ENCODE measurements around the gene GPC3.

GPC3 gene

DNA sequence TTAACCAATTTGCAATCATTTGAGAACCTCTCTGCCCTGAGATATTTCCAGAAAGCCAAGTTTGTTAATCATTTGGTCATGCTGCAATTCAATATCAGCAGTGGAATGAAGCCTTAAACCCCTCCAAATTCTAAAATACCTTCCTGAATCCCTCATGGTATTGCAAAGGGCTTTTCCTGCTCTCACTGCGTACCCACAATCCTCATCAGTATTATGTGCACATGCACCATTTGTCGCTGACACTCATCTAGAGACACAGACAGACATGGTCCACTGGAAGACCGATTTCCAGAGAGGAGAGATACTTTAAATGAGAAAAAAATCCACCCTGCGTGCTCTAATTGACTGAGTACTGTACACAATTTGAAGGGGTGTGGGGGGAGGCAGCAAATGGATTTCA lies 104.4 kb downstream of the GPC3 start:
- no peak for DNase-seq

DNA sequence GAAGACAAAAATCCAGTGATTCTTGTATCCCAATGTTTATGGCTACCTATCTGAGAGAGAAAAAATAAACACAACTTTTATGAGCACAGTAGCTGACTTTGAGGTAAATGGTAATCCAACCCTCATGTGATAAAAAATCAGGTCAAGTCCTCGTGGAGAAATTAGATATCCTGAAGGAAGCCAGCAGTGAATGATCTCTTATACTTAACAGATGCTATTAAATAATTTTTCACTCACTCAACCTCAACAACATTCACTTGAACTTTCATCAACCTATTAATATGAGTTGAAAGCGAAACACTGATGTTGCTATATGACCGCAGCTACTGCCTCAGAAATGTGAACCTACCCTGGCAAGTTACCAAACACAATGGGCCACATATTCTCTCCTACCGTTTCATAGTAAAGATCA lies 105.4 kb downstream of the GPC3 start:
- DNase-seq, result no peak

DNA sequence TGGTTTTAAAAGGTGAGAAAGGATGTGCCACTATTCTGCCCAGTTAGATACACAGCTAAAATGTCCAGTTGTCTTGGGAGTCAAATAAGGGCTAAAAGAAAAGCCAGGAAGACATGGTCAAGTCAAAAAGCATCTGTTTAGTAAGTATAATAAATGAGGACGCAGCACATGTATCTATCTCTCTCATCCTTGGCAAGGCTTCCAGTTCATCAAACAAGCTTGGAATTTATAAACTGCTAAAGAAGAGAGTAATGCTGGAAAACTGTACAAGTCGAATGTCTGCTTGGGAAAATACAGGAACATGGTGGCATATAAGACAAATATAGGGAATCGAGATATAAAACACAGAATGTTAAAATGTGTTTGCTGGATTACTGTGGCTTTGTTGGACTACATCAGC lies 106.7 kb downstream of the GPC3 start:
- DNase-seq, result no peak

DNA sequence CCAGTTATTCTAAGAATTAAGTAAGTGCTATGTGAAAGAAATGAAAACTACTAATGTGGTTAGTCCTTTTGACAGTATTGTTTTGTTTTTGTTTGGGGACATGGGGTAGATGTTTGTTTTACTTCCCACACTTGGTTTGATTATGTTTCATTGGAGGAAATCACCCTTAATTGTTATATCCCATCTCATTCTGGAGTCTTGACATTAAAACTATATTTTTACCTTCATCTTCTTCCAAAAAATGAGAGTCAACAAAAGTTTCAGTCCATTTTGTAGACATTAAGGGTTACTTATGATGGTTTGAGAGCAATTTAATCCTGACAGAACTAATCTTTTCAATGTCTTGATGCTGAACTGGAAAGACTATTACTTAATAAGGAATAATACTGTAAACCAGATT lies 108.7 kb downstream of the GPC3 start:
- no peak for DNase-seq

DNA sequence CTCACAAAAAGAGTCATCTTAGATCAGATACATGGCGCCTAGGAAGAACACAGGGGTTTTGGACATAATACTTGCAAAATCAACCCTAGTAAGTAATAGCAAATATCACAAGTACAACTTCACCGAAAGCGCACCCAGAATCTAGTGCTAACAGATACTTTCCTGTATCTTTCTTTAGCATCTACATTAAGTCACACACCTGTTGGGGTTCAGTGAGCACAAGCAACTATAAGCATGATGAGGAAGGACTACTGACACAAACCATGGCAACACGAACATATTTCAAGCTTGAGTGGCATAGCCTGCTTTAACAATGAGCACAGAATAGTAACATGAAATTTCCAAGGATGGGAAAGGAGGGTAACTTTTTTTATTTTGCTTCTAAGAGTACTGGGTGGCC lies 116.1 kb downstream of the GPC3 start:
- no peak for DNase-seq

DNA sequence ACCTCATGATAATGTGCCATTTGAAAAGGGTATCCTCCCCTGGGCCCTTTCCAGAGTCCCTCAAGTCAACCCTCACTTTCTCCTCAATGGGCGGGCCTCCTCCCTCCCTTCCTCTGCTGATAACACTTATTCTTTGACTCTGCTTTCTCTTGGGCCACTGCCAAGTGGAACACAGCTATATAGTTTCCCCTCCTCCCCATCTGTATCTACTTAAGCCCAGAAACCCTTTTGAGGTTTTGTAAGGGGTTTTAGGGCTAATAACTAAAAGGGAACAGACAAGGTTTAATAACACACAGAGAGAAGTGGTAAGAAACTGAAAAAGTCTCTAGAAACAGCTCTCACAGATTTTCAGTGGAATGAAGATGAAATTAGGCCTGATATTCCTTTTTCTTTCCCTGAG lies 116.7 kb downstream of the GPC3 start:
- DNase-seq, result no peak

DNA sequence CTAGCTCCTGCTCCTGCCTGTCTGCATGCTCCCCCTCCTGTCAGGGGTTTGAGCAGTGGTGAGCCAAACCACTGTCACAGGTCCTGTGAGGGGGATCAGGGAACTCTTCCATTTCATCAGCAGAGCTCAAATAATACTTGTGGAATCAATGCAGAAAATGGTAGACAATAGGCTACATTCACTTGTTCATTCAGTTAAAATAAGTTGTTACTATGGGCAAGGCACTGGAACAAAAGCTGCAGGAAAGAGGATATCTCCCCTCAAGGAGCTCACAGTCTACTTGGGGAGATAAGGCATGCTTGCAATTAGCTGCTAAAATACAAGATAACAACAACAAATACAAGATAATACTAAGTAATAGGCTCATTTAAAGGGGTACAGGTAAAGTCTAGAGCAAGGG lies 117.1 kb downstream of the GPC3 start:
- no peak for DNase-seq

DNA sequence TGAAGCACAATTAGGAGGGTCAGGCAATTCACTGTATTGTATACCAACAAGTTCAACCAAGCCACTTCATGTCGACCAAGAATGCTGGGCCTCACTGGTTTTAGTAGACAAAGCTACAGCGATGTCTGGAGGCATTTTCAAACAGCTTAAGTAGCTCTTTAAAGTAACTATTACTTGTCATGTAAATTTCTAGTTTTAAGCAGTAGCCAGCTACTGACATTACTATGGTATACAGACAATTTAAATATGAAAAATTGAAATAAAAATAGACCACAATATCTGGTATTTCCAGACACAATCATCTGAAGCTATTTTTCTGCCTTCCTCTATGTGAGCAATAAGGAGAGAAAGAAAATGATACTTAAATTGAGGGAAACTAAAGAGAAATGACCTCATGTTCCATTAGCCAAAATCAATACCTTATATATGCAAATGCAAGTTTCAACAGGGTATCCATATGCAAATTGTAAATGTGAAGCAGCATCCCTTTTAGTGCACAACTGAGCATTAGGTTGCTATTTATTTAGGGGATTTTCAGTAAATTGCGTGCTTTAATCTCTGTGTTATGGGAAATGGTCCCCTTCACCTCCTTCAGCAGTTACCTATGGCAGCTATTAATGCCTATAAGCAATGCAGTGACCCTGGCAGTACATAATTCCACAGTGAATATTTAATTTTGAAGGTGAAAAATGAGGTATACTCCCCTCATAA lies 119.5 kb downstream of the GPC3 start:
- DNase-seq, result no peak

DNA sequence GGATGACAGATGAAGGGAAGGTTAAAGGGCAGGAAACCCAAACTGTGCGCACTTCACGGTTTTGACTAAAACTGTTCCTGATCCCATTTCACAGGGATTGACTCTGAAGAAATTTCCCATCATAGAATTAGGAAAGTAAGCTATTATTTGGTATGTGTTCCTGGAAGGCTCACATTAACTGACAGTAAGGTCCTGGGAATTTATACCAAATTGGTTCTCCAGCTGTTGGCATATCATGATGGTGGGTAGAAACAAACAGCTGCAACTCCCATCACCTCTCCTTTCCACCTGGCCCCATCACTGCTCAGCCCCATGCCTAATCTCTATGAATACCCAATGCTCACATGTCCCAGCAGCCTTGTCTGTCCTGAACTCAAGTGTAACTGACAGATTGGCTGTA lies 121.2 kb downstream of the GPC3 start:
- no peak for DNase-seq

DNA sequence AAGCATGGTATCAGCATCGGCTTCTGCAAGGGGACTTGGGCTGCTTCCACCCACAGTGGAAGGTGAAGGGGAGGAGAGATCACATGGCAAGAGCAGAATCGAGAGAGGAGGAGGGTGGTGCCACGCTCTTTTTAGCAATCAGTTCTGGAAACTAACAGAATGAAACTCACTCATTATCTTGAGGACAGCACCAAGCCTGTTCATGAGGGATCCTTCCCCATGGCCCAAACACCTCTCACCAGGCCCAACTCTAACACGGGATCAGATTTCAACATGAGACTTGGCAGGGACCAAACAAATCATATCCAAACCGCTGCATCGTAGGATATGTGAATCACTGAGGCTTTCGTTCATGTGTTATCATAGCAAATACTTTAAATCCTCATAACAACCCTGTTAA lies 125.5 kb downstream of the GPC3 start:
- DNase-seq, result no peak

DNA sequence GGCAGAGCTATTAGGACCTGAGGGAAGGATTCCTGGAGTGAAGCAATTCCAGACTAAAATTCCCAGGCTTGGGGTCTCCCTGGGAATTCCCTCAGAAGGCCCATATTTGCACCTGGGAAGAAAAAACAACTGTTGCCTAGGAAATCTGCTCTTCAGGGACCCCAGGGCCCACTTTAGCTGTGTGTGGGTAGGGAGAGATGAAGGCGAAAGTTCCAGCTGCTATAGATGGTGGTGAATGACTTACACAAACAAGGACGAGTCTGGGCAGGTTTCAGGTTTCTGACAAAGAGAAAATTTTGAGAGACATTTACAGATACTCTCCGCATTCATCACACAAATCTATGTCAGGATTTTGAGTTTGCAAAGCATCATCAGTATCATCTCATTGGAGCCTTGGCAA lies 126.1 kb downstream of the GPC3 start:
- no peak for DNase-seq

DNA sequence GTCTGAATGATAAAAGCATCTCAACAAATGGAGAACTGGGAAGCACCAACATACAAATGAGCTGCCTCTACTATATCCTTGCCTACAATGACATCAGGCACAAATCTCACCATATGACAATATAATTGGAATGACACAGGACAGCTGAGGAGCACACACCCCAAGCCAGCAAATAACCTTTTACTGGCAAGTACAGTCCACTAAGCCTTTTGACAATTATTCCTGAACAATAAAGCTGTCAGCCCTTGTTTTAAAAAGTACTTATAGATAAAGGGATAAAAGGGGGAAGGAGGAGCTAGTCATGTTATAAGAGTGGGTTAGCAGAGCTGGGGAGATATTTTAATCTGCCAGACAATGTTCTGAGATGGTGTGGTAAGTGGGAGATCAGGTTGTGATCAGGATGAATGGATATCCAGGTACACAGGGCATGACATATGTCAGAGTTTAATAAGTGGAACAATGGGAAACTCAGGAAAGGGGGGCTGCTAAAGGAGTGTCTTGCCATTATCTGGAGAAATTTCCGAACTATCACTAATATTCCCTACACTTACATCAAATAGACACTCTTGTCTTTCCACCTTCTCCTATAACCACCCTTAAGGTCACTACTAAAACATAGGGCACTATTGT lies 127.6 kb downstream of the GPC3 start:
- DNase-seq, result no peak

DNA sequence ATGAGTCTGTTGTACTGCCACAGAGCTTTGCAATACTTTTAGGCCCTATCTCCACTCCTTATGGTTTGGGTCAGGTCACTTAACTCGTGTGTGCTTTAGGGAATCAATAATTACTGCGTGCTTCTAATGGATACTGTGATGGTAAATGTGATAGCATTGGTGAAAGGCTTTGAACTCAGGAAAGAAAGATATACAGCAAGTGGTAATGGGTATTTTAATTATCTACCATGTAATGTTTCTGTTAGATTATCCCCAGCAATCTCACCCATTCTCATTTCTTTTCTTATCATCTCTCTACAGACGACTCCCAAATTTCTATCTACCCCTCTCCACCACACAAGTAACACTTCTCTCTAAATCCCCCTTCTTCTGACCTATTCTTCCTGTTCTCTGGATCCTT lies 128.6 kb downstream of the GPC3 start:
- DNase-seq, result no peak

DNA sequence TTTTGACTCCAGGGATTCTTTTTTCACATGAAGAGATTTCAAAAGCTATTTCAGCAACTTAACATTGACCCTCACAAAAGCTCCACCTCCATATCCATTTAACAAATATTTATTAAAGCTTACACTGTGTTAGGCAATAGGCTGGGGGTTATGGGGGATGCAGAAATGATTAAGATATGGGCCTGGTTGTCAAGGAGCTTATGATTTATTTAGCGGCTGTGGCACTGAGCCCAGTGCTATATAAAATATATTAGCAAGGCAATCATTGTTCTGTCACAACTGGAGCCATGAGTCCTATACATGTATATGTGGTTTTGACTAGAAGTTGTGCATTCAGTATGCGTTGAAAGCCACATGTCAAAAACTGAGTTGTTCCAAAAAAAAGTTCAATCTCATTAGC lies 131.1 kb downstream of the GPC3 start:
- no peak for DNase-seq

DNA sequence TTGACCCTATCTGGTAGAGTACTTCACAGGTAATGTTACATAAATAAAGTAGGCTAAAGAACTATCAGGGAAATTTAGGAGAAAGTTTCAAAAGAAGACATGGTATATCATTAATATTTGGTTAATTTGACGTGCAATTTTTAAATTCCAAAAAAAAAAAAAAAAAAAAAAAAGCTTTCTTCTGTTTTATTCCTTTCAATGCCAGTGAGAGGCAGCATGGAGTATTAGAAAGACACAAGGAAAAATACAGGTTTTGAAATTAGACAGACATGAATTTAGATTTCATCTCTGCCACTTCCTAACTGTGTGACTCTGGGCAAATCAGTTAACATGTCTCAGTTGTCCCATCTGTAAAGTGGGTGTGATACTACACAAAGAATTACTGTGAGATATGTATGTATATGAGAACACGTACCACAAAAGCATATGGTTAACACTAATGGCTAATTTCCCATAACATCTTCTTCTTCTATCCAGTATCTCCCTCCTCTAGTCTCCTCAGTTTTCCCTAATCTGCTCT lies 132.5 kb downstream of the GPC3 start:
- no peak for DNase-seq

DNA sequence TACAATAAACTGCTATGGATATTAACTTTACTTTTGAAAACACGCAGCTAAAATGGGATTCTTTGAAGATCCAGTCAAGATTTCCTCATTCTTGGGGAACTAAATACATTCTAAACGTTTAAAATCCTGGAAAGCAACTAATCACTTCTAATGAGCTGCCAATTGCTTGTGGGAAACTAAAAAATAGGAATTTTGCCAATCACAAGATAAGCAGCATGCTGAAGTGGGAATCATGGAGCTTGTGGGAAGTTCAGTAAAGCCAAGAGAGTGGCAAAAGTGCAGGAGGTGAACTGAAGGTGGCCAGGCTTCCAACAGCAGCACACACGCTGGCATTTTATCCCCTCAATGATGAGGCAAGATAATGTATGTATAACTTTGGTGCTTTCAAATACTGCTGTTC lies 133.0 kb downstream of the GPC3 start:
- DNase-seq, result no peak

DNA sequence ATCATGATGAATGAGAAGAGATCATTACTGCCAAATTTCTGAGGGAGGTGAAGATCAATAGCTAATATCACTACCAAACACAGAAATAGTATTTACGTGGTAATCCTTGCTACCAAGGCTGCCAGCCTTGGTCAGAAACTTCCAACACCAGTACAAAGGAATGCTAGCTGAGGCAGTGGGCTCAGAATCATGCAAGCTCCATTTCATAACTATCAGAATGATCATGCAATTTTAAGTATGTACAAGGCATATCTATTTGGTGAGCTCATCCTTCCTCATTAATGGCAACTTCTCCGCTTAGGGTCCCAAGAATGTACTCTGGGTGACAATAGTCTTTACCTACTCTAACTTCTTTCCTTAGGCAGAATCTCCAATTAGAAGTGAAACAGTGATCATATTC lies 135.0 kb downstream of the GPC3 start:
- DNase-seq, result no peak

DNA sequence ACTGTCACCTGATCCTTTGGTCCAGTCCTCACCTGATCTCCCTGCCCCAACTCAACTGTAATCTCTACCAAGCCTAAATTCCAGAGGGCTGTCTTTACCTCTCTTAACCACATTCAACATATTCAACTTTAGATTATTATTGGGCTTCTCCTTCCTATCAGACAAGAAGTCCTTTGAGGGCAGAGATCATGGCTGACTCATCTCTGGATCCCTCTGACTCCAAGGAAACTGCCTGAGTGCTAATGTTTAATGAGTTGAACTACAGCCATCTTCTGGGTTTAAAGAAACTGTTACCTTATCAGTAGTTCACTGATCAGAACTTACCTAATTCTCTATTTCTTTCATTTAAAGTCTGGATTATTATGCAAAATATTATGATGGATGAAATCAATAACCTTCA lies 135.7 kb downstream of the GPC3 start:
- DNase-seq, result no peak

DNA sequence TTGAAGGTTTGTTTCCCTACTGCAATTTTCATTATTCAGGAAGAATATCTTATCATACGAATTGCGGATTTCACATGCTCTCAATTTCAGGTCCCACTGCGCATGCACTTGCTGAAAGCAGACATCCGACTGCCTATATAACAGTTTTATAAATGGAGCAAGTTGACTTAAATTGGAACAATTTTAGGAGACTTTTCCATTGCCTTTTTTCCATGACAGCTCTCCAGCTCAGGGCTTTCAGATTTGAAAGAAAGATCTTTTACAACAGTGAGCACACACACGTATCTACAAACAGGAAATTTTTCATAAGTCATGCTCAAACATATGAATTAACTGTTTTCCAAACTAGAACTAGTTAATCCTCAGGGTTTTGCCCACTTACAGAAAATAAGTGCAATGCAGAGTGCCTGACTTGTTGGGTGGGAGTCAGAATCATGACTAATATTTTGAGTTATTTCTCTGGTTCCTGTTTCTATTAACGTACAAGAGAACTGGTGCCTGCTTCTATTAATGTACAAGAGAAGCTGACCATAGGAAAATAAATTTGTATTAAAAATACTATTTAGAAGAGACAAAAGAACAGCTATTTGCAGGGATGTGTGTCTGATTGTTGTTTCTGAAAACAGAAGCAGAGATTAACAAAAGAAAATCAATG lies 137.9 kb downstream of the GPC3 start:
- DNase-seq, result no peak

DNA sequence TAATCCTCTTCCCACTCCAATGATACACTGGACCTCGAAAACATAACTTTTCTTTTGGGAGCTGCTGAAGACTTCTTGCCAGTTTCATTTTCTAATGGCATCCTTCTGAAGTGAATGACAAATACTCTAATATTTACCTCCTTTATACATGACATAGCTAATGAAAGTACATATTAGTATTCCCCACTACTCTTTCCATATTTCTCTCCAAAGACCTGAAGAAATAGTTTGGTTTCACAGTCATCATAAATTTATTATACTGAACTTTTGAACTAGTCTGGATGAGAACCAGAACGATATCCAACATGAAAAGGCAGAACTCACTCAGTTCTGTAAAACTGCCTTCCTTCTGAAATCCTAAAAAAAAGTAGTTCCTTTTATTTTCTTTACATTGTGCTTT lies 139.1 kb downstream of the GPC3 start:
- no peak for DNase-seq

DNA sequence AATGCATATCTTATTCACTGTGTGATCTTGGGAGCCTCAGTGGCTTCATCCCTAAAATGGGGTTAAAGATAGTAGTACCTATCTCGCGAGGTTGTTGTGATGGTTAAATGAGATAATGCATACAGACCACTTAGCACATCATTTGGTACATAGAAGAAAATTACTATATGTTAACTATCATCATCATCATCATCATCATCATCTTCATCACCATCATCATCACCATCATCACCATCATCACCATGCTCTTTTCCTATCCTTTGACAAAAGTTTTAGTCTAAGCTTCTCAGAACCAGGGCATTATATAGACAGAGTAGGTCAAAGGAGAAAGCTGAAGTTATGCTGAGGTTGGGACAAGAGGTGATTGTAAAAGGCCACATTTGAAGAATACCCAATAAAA lies 145.0 kb downstream of the GPC3 start:
- no peak for DNase-seq

DNA sequence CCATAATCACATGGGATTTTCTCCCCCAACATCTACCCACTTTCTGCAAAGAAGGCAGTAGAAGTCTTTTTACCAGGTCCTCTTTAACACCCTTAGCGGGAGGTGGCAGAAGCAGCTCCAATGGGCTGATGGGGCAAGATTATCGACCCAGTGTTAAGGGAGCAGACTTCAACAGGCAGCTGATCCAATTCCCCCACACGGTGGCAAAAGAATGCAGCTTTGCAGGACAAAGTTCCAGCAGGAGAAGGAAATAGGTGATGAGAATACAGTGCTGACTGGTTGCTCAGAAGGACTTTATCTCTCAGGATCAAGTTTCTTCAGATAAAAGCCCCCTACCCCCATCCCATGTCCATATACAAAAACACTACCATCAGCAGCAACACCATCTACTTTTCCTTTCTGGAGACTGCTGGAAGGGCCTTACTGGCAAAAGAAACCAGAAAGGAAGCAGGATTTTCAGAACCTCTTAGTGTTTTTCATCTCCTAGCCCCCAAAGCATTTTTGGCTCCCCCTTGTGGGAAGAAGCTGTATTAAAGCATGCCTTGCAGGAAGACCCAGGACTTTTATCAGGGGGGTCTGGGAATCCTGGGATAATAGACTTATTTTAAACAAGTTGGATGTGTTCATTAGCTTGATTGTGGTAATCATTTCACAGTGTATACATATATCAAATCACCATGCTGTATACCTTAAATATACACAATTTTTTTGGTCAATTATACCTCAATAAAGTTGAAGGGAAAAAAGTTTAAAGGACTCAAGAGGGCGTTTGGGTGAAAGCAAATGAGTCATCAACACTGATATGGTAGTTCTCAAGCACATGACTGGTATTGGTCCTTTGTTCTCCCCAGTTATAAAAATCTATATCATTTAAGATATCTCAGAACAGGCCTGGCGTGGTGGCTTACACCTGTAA lies 146.4 kb downstream of the GPC3 start:
- no peak for DNase-seq

DNA sequence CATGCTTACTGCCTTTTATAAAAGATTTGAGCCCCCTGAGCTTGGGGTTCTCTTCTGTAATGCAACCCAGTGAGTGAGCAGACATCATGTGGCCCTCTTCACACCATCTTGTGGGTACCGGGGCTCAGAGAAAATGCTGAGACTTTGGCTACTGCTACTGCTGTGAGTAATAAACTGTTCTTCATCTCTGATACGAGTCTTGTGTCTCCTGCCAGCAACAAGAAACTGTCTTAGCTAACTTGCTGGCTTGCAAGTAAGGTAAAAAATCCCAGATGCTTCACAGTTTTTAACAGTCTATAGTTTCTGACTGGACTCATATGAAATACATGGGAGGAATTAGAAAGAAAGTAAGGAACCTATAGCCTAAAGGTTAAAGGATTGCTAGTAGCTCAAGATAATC lies 148.3 kb downstream of the GPC3 start:
- DNase-seq, result no peak

All from stimulated activated CD4-positive, alpha-beta T cell treated with anti-CD3 and anti-CD28 coated beads, Interleukin-4, amount 100 ng/mL, for 4 hours (primary cell).